Fibroblast of the aortic adventitia (primary cell): ENCODE data around the gene GRIK4. TPM values are rescaled to one million over a fixed set of nuclear protein-coding genes. Genes with fewer than 3 reads are reported as not detected.

Source experiments
- DNase-seq: peaks from one replicate; pipeline ENCODE4 v3.0.0-alpha.2; 2010; ENCODE audit warnings: low read depth
- H3K4me3 ChIP-seq: 2 replicates; pipeline ENCODE4 v1.5.1; 2011; ENCODE audit warnings: low read depth, mild to moderate bottlenecking, control low read depth, low read length, moderate library complexity
- CTCF ChIP-seq: IDR thresholded peaks from 2 replicates; pipeline ENCODE4 v1.5.1; 2011; ENCODE audit warnings: mild to moderate bottlenecking, low read length, control low read depth, inconsistent platforms; ENCODE audit not compliant: insufficient read depth
- total RNA-seq: library from RNA; depleted of rRNA; stranded (reverse); fragments of >200 nt; gene quantifications from 2 replicates; pipeline ENCODE4 v1.2.3, GENCODE V29; 2012; ENCODE audit warnings: low replicate concordance

The GRIK4 gene
- total RNA-seq, 1 donor: not detected

GRCh38 chr11:120818097-120818496 is 306.5 kb downstream of the GRIK4 start:
- DNase-seq: no peak
- TF ChIP-seq CTCF: no peak
- H3K4me3 ChIP-seq: no peak overlapping the region

- no peak for TF ChIP-seq CTCF
- no peak for DNase-seq
- H3K4me3 ChIP-seq: no peak overlapping the region
Observed at GRCh38 chr11:120819003-120819402, 307.5 kb downstream of the GRIK4 start.

- no peak overlapping the region for H3K4me3 ChIP-seq
- DNase-seq: no peak
- no peak for TF ChIP-seq CTCF
Observed at GRCh38 chr11:120819437-120820365, 308.2 kb downstream of the GRIK4 start.

- no peak overlapping the region for H3K4me3 ChIP-seq
- no peak for DNase-seq
- TF ChIP-seq CTCF: no peak
Observed at GRCh38 chr11:120823159-120823558, 311.6 kb downstream of the GRIK4 start.

GRCh38 chr11:120824242-120824641 is 312.7 kb downstream of the GRIK4 start:
- TF ChIP-seq CTCF: no peak
- no peak overlapping the region for H3K4me3 ChIP-seq
- DNase-seq: no peak

- no peak for TF ChIP-seq CTCF
- no peak for DNase-seq
- no peak overlapping the region for H3K4me3 ChIP-seq
Observed at GRCh38 chr11:120827198-120827597, 315.6 kb downstream of the GRIK4 start.

DNA sequence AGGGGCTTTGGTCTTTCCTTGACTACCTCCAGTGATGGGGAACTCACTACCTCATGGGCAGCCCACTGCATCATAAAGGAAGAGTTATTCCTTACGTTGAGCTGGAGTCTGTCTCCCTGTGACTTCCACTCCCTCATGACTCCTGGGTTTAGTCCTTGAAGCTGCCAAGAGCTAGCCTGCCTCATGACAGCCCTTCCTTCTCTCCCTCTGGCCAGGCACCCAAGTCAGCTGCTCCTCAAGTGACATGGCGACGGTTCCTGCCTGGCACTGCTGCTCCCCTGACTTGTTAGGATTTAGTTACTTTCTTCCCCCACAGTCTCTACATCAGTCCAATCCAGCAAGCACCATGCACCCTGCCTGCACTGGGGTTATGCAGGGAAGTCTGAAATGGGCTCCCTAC is 316.3 kb downstream of the GRIK4 start:
- no peak for DNase-seq
- H3K4me3 ChIP-seq: no peak overlapping the region
- TF ChIP-seq CTCF: no peak
